NCI-H82 (cell line): ENCODE measurements around the gene TCTN1.
"Not testable (repeated sequence)": the region's sequence is repeated elsewhere in the genome, so short reads cannot be mapped to it uniquely, and the experiment has no call there.

Experiments
- DNase-seq: peaks from one replicate; lab custom pipeline; 2025; lab: John Stamatoyannopoulos, UW

Gene TCTN1

GRCh38 chr12:110638796-110639195 is 24.9 kb downstream of the TCTN1 start:
- DNase-seq = no peak

GRCh38 chr12:110639336-110640141 is 25.6 kb downstream of the TCTN1 start:
- DNase-seq = no peak

- DNase-seq = no peak
Measured at GRCh38 chr12:110640275-110641025, 26.5 kb downstream of the TCTN1 start.

- DNase-seq = peak; percentile 59
Measured at GRCh38 chr12:110641521-110641920, 27.6 kb downstream of the TCTN1 start.

- no peak for DNase-seq
Measured at GRCh38 chr12:110647631-110648040, 33.7 kb downstream of the TCTN1 start.

- DNase-seq = no peak
Measured at GRCh38 chr12:110649341-110649847, 35.5 kb downstream of the TCTN1 start.

GRCh38 chr12:110654238-110654637 is 40.3 kb downstream of the TCTN1 start:
- DNase-seq = not testable (repeated sequence)

GRCh38 chr12:110656071-110656655 is 42.2 kb downstream of the TCTN1 start:
- no peak for DNase-seq

GRCh38 chr12:110657747-110658146 is 43.8 kb downstream of the TCTN1 start:
- no peak for DNase-seq

- no peak for DNase-seq
Measured at GRCh38 chr12:110658242-110658641, 44.3 kb downstream of the TCTN1 start.

- DNase-seq = no peak
Measured at GRCh38 chr12:110658878-110659277, 44.9 kb downstream of the TCTN1 start.

- DNase-seq = no peak
Measured at GRCh38 chr12:110661337-110661972, 47.5 kb downstream of the TCTN1 start.

- no peak for DNase-seq
Measured at GRCh38 chr12:110666892-110667291, 53.0 kb downstream of the TCTN1 start.

- DNase-seq = no peak
Measured at GRCh38 chr12:110667671-110668070, 53.7 kb downstream of the TCTN1 start.

- no peak for DNase-seq
Measured at GRCh38 chr12:110668480-110669192, 54.7 kb downstream of the TCTN1 start.

- DNase-seq = no peak
Measured at GRCh38 chr12:110669193-110669502, 55.2 kb downstream of the TCTN1 start.

- no peak for DNase-seq
Measured at GRCh38 chr12:110670161-110670701, 56.3 kb downstream of the TCTN1 start.

- no peak for DNase-seq
Measured at GRCh38 chr12:110676171-110676570, 62.2 kb downstream of the TCTN1 start.

GRCh38 chr12:110677206-110677911 is 63.4 kb downstream of the TCTN1 start:
- no peak for DNase-seq

- no peak for DNase-seq
Measured at GRCh38 chr12:110677982-110678381, 64.1 kb downstream of the TCTN1 start.

- DNase-seq = no peak
Measured at GRCh38 chr12:110679201-110679600, 65.3 kb downstream of the TCTN1 start.
